CD14-positive monocyte (primary cell): ENCODE measurements around the gene COL4A1. TPM values are rescaled to one million over a fixed set of nuclear protein-coding genes. Genes with fewer than 3 reads are reported as not detected.

Experiments used
- DNase-seq, 3 donors: peaks; one replicate each; pipeline ENCODE4 v3.0.0-alpha.2; 2011 to 2022
- H2AFZ ChIP-seq: 2 replicates; pipeline ENCODE4 v1.6.0; 2012; ENCODE audit warnings: mild to moderate bottlenecking, low read depth, low read length, inconsistent platforms; ENCODE audit not compliant: insufficient read depth, poor library complexity, severe bottlenecking
- H3K27ac ChIP-seq, 2 donors: 1 replicate in 1 of 2; 2 replicates in 1 of 2; pipeline ENCODE4 v1.5.1; 2012 to 2013; ENCODE audit warnings: low read length in 2 of 2, control low read depth in 1 of 2, inconsistent platforms in 1 of 2, low read depth in 1 of 2, mild to moderate bottlenecking in 1 of 2
- H3K27me3 ChIP-seq, 2 donors: one replicate each; pipeline versions ENCODE4 v1.6.0 to v1.6.1; 2011 to 2013; ENCODE audit warnings: low read length in 2 of 2; ENCODE audit not compliant: control insufficient read depth in 2 of 2, insufficient read depth in 2 of 2
- H3K36me3 ChIP-seq, 2 donors: replicated peaks in 1 of 2; 1 replicate in 1 of 2; 2 replicates in 1 of 2; pipeline versions ENCODE4 v1.5.1 to v1.6.1; 2012 to 2013; ENCODE audit warnings: low read length in 2 of 2, control low read depth in 1 of 2, inconsistent platforms in 1 of 2, mild to moderate bottlenecking in 1 of 2; ENCODE audit not compliant: insufficient read depth in 2 of 2, control insufficient read depth in 1 of 2
- H3K4me1 ChIP-seq, 2 donors: 1 replicate in 1 of 2; 2 replicates in 1 of 2; pipeline versions ENCODE4 v1.5.1 to v1.6.1; 2012 to 2013; ENCODE audit warnings: low read length in 2 of 2, control low read depth in 1 of 2, inconsistent platforms in 1 of 2, mild to moderate bottlenecking in 1 of 2, moderate library complexity in 1 of 2; ENCODE audit not compliant: insufficient read depth in 2 of 2, control insufficient read depth in 1 of 2
- H3K4me2 ChIP-seq: replicated peaks from 2 replicates; pipeline ENCODE3; 2012; ENCODE audit warnings: low read length, moderate library complexity, mild to moderate bottlenecking; ENCODE audit not compliant: poor library complexity, severe bottlenecking; ENCODE audit errors: extremely low read depth
- H3K4me3 ChIP-seq, 3 experiments: fragments of 200-600 bp in 1 of 3; sonication (generic) in 1 of 3; replicated peaks in 1 of 3; 1 replicate in 2 of 3; 2 replicates in 1 of 3; pipeline ENCODE4 v1.5.1; 2011 to 2013; ENCODE audit warnings: low read length in 3 of 3, mild to moderate bottlenecking in 3 of 3, control low read depth in 2 of 3, low read depth in 2 of 3, inconsistent platforms in 1 of 3, moderate library complexity in 1 of 3
- H3K79me2 ChIP-seq: 2 replicates; pipeline ENCODE4 v1.6.0; 2012; ENCODE audit warnings: mild to moderate bottlenecking, control low read depth, inconsistent platforms, low read length, moderate library complexity; ENCODE audit not compliant: insufficient read depth
- H3K9ac ChIP-seq: 2 replicates; pipeline ENCODE4 v1.6.0; 2017; ENCODE audit warnings: low read length, mild to moderate bottlenecking; ENCODE audit not compliant: insufficient read depth, poor library complexity, severe bottlenecking
- H3K9me3 ChIP-seq, 2 donors: replicated peaks in 1 of 2; 1 replicate in 1 of 2; 2 replicates in 1 of 2; pipeline versions ENCODE4 v1.5.1 to v1.6.1; 2012 to 2013; ENCODE audit warnings: low read length in 2 of 2, control low read depth in 1 of 2; ENCODE audit not compliant: control insufficient read depth in 1 of 2, insufficient read depth in 1 of 2
- H4K20me1 ChIP-seq: 2 replicates; pipeline ENCODE4 v1.6.0; 2012; ENCODE audit warnings: mild to moderate bottlenecking, low read length, control low read depth, moderate library complexity; ENCODE audit not compliant: insufficient read depth
- H3K27ac Mint-ChIP-seq, 7 donors: one replicate each; pipeline ENCODE4 v1.8.0; 2020; ENCODE audit warnings: mild to moderate bottlenecking in 7 of 7, mixed read lengths in 7 of 7, moderate library complexity in 6 of 7, inconsistent platforms in 2 of 7
- H3K27me3 Mint-ChIP-seq, 3 donors: one replicate each; pipeline ENCODE4 v1.8.0; 2021 to 2022; ENCODE audit warnings: low read depth in 3 of 3, mild to moderate bottlenecking in 3 of 3, mixed read lengths in 3 of 3, moderate library complexity in 3 of 3, inconsistent platforms in 1 of 3
- H3K36me3 Mint-ChIP-seq, 2 donors: one replicate each; pipeline ENCODE4 v1.8.0; 2020; ENCODE audit warnings: mixed read lengths in 2 of 2, inconsistent platforms in 1 of 2, mild to moderate bottlenecking in 1 of 2
- H3K4me1 Mint-ChIP-seq: one replicate; pipeline ENCODE4 v1.8.0; 2020; ENCODE audit warnings: mild to moderate bottlenecking, mixed read lengths
- H3K4me3 Mint-ChIP-seq, 2 donors: one replicate each; pipeline ENCODE4 v1.8.0; 2020; ENCODE audit warnings: mild to moderate bottlenecking in 2 of 2, mixed read lengths in 2 of 2, moderate library complexity in 1 of 2
- H3K9me3 Mint-ChIP-seq, 7 donors: one replicate each; pipeline ENCODE4 v1.8.0; 2020 to 2022; ENCODE audit warnings: mixed read lengths in 7 of 7, mild to moderate bottlenecking in 6 of 7, moderate library complexity in 6 of 7, inconsistent platforms in 2 of 7
- CTCF ChIP-seq: fragments of 200-600 bp; IDR thresholded peaks from one replicate; pipeline ENCODE4 v1.8.0; 2022; ENCODE audit warnings: antibody characterized with exemption, mild to moderate bottlenecking
- WGBS: methylation state at CpG from one replicate; pipeline ENCODE4 v1.1.5; 2013; ENCODE audit warnings: missing lambda C conversion rate; ENCODE audit not compliant: insufficient coverage; 5-methylcytosine and 5-hydroxymethylcytosine counted together
- intact Hi-C, 2 donors: fragments of 100-400 bp; cut with micrococcal nuclease; formaldehyde crosslinking; loops; one replicate each; pipeline versions ENCODE4 v1.15.0 to v1.15.1; 2023
- polyA plus RNA-seq, 3 donors: library from polyadenylated mRNA; depleted of rRNA in 1 of 3; unstranded in 2 of 3; stranded (reverse) in 1 of 3; fragments of 300-500 nt in 2 of 3; fragments of >200 nt in 1 of 3; fragmentation: Illumina TruSeq in 2 of 3; gene quantifications; 1 replicate in 2 of 3; 2 replicates in 1 of 3; pipeline ENCODE4 v1.2.3, GENCODE V29; 2012 to 2021

Gene COL4A1
- polyA plus RNA-seq, 3 donors, result 0.16 to 0.25 TPM; not detected in 1

DNA sequence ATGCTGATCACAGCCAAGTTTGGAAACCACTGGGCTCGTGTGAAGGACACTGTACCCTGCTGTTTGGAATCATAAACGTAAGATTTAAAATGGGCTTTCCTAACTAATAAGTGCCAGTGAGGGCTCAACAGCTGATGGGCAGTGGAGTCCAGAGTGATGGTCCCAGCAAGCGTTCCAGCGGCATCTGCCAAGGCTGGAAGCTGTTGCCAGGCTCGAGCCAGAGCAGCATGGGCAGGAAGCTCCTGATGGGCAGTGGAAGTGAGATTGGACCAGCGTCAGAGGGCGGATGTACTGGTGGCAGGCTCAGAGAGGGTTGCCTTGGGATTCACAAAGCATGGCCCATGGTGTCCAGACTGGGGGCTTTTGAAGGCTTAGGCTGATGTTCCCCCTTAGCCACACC, 30.3 kb upstream of the COL4A1 start:
- Histone ChIP-seq H3K9me3 (no peaks in the 10 kb centered on the region), H4K20me1 (no peaks in the 10 kb centered on the region), H3K9ac (no peak overlapping the region), H2AFZ (no peak overlapping the region), H3K79me2 (no peaks in the 10 kb centered on the region), H3K27ac (no peak overlapping the region), H3K27me3 (peaks cover 5 to 20% of the 10 kb centered on the region in 2 donors), H3K4me3 (no peak overlapping the region), H3K36me3 (no peaks in the 10 kb centered on the region), H3K4me2 (no peak overlapping the region), H3K4me1 (peaks cover 16 to 17% of the 10 kb centered on the region in 2 donors)
- Mint-ChIP-seq H3K9me3 (peaks cover 0 to 10% (median 3%) of the 10 kb centered on the region in 7 donors), H3K27me3 (peaks cover 30 to 44% (median 36%) of the 10 kb centered on the region in 3 donors), H3K27ac (no peak overlapping the region), H3K4me1 (peaks cover 19% of the 10 kb centered on the region), H3K36me3 (no peaks in the 10 kb centered on the region), H3K4me3 (no peak overlapping the region)
- no peak for DNase-seq
- 81% methylated on average over 7 of the region's 7 CpGs for WGBS
- intact Hi-C loops, result no loop called here
- TF ChIP-seq CTCF, result no peak

DNA sequence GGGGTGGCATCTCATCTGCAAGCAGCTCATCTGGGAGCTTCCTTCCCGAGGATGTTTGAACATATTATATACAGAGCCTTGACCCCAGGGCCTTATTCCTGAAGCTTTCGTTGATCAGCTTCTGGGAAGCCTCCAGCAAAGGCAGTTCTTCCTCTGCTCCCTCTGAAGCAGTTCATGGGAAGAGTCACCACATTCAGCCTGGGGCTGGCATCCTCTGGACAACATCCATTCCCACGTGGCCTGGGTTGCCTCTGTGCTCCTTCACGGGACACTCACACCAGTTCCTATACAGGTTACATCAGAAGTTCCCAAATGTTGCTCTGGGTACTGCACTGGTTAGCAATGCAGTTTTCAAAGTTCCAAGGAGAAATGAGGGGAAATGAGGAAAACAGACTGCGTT, 29.7 kb upstream of the COL4A1 start:
- Mint-ChIP-seq H3K4me1 (peaks cover 16% of the 10 kb centered on the region), H3K4me3 (no peak overlapping the region), H3K36me3 (no peaks in the 10 kb centered on the region), H3K27ac (no peak overlapping the region), H3K27me3 (peaks cover 28 to 42% (median 34%) of the 10 kb centered on the region in 3 donors), H3K9me3 (peaks cover 0 to 10% (median 3%) of the 10 kb centered on the region in 7 donors)
- H3K27ac ChIP-seq, result no peak overlapping the region
- intact Hi-C loops, result no loop called here
- H3K79me2 ChIP-seq, result no peaks in the 10 kb centered on the region
- H3K9ac ChIP-seq, result no peak overlapping the region
- no peak for DNase-seq
- no peak for TF ChIP-seq CTCF
- no peaks in the 10 kb centered on the region for H3K36me3 ChIP-seq
- H2AFZ ChIP-seq, result no peak overlapping the region
- peaks cover 14% of the 10 kb centered on the region in 2 donors for H3K4me1 ChIP-seq
- no peak overlapping the region for H3K4me2 ChIP-seq
- 85% methylated on average over 4 of the region's 5 CpGs for WGBS
- H4K20me1 ChIP-seq, result no peaks in the 10 kb centered on the region
- peaks cover 6 to 20% of the 10 kb centered on the region in 2 donors for H3K27me3 ChIP-seq
- H3K9me3 ChIP-seq, result no peaks in the 10 kb centered on the region
- H3K4me3 ChIP-seq, result no peak overlapping the region
